Activated CD8-positive, alpha-beta memory T cell treated with anti-CD3 and anti-CD28 coated beads, Interleukin-2, amount 50 U/mL, for 1 hour (primary cell): ENCODE results near the gene NUP93.

Source experiments
- DNase-seq: peaks from one replicate; pipeline ENCODE4 v3.0.0-alpha.2; 2020; ENCODE audit errors: extremely low read depth

The NUP93 gene

GRCh38 chr16:56729735-56730662 lies at the start of gene NUP93:
NUP93 (plus strand) TSS chr16:56730129; CDS start chr16:56748248, 18,119 bp downstream.
- peak; percentile 73 for DNase-seq

- DNase-seq: peak; percentile 69
These were observed 47.8 kb upstream of the NUP93 start, which contains the start of gene MT1X for GRCh38 chr16:56681939-56682702. MT1X (plus strand) TSS chr16:56682470; CDS start chr16:56682541, 71 bp downstream.

- DNase-seq: no peak
These were observed 47.1 kb upstream of the NUP93 start for GRCh38 chr16:56682703-56683397.

- no peak for DNase-seq
These were observed 46.3 kb upstream of the NUP93 start for GRCh38 chr16:56683424-56684172.

- no peak for DNase-seq
These were observed 45.5 kb upstream of the NUP93 start for GRCh38 chr16:56684256-56684925.

- DNase-seq: no peak
These were observed 44.9 kb upstream of the NUP93 start for GRCh38 chr16:56684926-56685590.

- no peak for DNase-seq
These were observed 43.2 kb upstream of the NUP93 start for GRCh38 chr16:56686758-56687157.

GRCh38 chr16:56688762-56689161 lies 41.2 kb upstream of the NUP93 start:
- no peak for DNase-seq

GRCh38 chr16:56689171-56689570 lies 40.8 kb upstream of the NUP93 start:
- DNase-seq: no peak

GRCh38 chr16:56690420-56691122 lies 39.4 kb upstream of the NUP93 start:
- no peak for DNase-seq

GRCh38 chr16:56691885-56692284 lies 38.0 kb upstream of the NUP93 start:
- DNase-seq: no peak

- DNase-seq: no peak
These were observed 34.7 kb upstream of the NUP93 start for GRCh38 chr16:56695246-56695645.

- no peak for DNase-seq
These were observed 32.3 kb upstream of the NUP93 start for GRCh38 chr16:56697456-56698155.

- DNase-seq: no peak
These were observed 29.7 kb upstream of the NUP93 start for GRCh38 chr16:56700195-56700594.

- no peak for DNase-seq
These were observed 29.3 kb upstream of the NUP93 start for GRCh38 chr16:56700631-56701030.

GRCh38 chr16:56701534-56701933 lies 28.4 kb upstream of the NUP93 start:
- no peak for DNase-seq

- DNase-seq: no peak
These were observed 27.1 kb upstream of the NUP93 start for GRCh38 chr16:56702836-56703235.

- DNase-seq: no peak
These were observed 21.1 kb upstream of the NUP93 start for GRCh38 chr16:56708525-56709442.
